DOHH2 (cell line): ENCODE data around the gene ALX4.

Source experiments
- CTCF ChIP-seq: fragments of 200-600 bp; sonication (generic); IDR thresholded peaks from one replicate; pipeline ENCODE4 v1.5.1; 2014; ENCODE audit warnings: antibody characterized with exemption, mild to moderate bottlenecking, low read depth, low read length; ENCODE audit not compliant: poor library complexity, severe bottlenecking
- EZH2phosphoT487 ChIP-seq: fragments of 200-600 bp; sonication (generic); IDR thresholded peaks from 2 replicates; pipeline ENCODE4 v1.6.1; 2017; ENCODE audit warnings: borderline replicate concordance, mild to moderate bottlenecking, antibody characterized with exemption, low read length, moderate library complexity, mixed read lengths

GRCh38 chr11:44338026-44338425 lies 28.1 kb upstream of the ALX4 start:
- TF ChIP-seq CTCF (no peak), EZH2phosphoT487 (no peak)
